Natural killer cell (primary cell): ENCODE results near the gene HTR4. TPM values are rescaled to one million over a fixed set of nuclear protein-coding genes. Genes with fewer than 3 reads are reported as not detected.

Experiments used
- ATAC-seq, 3 donors: fragments of 150-1000 bp in 2 of 3; fragments of 200-7000 bp in 1 of 3; cut with Tn5 transposase; 1 replicate in 1 of 3; 2 replicates in 2 of 3; pipeline ENCODE4 v1.10.0; 2021; ENCODE audit warnings: mild to moderate bottlenecking in 2 of 3, moderate library complexity in 2 of 3
- DNase-seq, 2 donors: peaks; one replicate each; pipeline versions ENCODE4 v3.0.0 to v3.0.0-alpha.2; 2013 to 2021; ENCODE audit warnings: mixed read lengths in 1 of 2
- H3K27ac ChIP-seq: one replicate; pipeline ENCODE4 v1.5.1; 2013; ENCODE audit warnings: mild to moderate bottlenecking, low read length
- H3K27me3 ChIP-seq: one replicate; pipeline ENCODE4 v1.6.1; 2013; ENCODE audit warnings: low read length; ENCODE audit not compliant: control insufficient read depth, insufficient read depth
- H3K36me3 ChIP-seq: one replicate; pipeline ENCODE4 v1.6.1; 2013; ENCODE audit warnings: low read length; ENCODE audit not compliant: control insufficient read depth, insufficient read depth
- H3K4me1 ChIP-seq: one replicate; pipeline ENCODE4 v1.6.1; 2013; ENCODE audit warnings: low read length; ENCODE audit not compliant: control insufficient read depth, insufficient read depth
- H3K4me3 ChIP-seq: one replicate; pipeline ENCODE4 v1.5.1; 2013; ENCODE audit warnings: low read length
- H3K9me3 ChIP-seq: one replicate; pipeline ENCODE4 v1.6.1; 2013; ENCODE audit warnings: low read length; ENCODE audit not compliant: control insufficient read depth, insufficient read depth
- H3K27ac Mint-ChIP-seq, 2 donors: one replicate each; pipeline ENCODE4 v1.8.0; 2022; ENCODE audit warnings: mild to moderate bottlenecking in 2 of 2, mixed read lengths in 2 of 2, moderate library complexity in 1 of 2
- H3K27me3 Mint-ChIP-seq, 2 donors: one replicate each; pipeline ENCODE4 v1.8.0; 2022; ENCODE audit warnings: low read depth in 2 of 2, mixed read lengths in 2 of 2
- H3K36me3 Mint-ChIP-seq: one replicate; pipeline ENCODE4 v1.8.0; 2022; ENCODE audit warnings: mixed read lengths
- H3K4me1 Mint-ChIP-seq, 2 donors: one replicate each; pipeline ENCODE4 v1.8.0; 2022; ENCODE audit warnings: mixed read lengths in 2 of 2
- H3K4me3 Mint-ChIP-seq: one replicate; pipeline ENCODE4 v1.8.0; 2022; ENCODE audit warnings: mild to moderate bottlenecking, moderate library complexity, mixed read lengths
- H3K9me3 Mint-ChIP-seq, 2 donors: one replicate each; pipeline ENCODE4 v1.8.0; 2022; ENCODE audit warnings: mixed read lengths in 2 of 2
- WGBS: methylation state at CpG from one replicate; pipeline ENCODE4 v1.1.7; 2013; ENCODE audit warnings: missing lambda C conversion rate; ENCODE audit not compliant: insufficient coverage; 5-methylcytosine and 5-hydroxymethylcytosine counted together
- intact Hi-C: fragments of 100-400 bp; cut with micrococcal nuclease; formaldehyde crosslinking; loops from one replicate; pipeline ENCODE4 v1.14.2; 2022
- total RNA-seq, 4 donors: library from RNA; stranded (reverse); fragments of 120-200 nt in 1 of 4; gene quantifications; one replicate each; pipeline versions ENCODE4 v1.2.3 to v1.2.4, GENCODE V29; 2013 to 2022
- TF ChIP-seq, protein P1 (sequence below): fragments of 200-600 bp; IDR thresholded peaks from one replicate; pipeline ENCODE4 v1.8.0; 2022; ENCODE audit warnings: antibody characterized with exemption

Gene HTR4
- total RNA-seq, 3 donors from 2014 or later (not counting 1 experiment from before 2014, with no cell fraction given): not detected

DNA sequence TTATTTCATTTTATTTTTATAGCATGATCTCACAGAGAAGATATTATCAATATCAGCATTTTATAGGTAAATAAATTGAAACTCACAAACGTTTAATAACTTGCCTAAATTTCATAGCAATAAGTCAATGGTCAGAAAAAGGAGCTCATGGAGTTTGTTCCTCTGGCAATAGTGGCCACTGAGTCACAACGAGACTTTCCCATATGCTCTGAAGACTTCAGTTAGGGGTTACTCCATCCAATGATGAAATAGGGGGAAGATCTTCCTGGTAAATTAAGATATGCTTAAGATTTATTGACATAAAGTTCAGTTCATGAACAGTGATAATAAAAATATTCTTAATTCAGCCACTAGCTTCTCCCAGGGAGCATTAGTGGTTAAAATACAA, 43.5 kb upstream of the HTR4 start:
- Mint-ChIP-seq H3K9me3 (peaks cover 6 to 7% of the 10 kb centered on the region in 2 donors), H3K27me3 (peaks cover 18 to 37% of the 10 kb centered on the region in 2 donors), H3K4me3 (no peak overlapping the region), H3K4me1 (no peaks in the 10 kb centered on the region), H3K27ac (no peak overlapping the region), H3K36me3 (peaks cover 11% of the 10 kb centered on the region)
- Histone ChIP-seq H3K36me3 (no peaks in the 10 kb centered on the region), H3K4me1 (no peaks in the 10 kb centered on the region), H3K27ac (no peak overlapping the region), H3K4me3 (no peak overlapping the region), H3K27me3 (no peaks in the 10 kb centered on the region), H3K9me3 (no peaks in the 10 kb centered on the region)
- TF ChIP-seq, protein P1, sequence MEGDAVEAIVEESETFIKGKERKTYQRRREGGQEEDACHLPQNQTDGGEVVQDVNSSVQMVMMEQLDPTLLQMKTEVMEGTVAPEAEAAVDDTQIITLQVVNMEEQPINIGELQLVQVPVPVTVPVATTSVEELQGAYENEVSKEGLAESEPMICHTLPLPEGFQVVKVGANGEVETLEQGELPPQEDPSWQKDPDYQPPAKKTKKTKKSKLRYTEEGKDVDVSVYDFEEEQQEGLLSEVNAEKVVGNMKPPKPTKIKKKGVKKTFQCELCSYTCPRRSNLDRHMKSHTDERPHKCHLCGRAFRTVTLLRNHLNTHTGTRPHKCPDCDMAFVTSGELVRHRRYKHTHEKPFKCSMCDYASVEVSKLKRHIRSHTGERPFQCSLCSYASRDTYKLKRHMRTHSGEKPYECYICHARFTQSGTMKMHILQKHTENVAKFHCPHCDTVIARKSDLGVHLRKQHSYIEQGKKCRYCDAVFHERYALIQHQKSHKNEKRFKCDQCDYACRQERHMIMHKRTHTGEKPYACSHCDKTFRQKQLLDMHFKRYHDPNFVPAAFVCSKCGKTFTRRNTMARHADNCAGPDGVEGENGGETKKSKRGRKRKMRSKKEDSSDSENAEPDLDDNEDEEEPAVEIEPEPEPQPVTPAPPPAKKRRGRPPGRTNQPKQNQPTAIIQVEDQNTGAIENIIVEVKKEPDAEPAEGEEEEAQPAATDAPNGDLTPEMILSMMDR: no peak
- no peak for ATAC-seq
- DNase-seq: no peak
- 86% methylated on average over 1 of the region's 2 CpGs for WGBS
- intact Hi-C loops: no loop called here

DNA sequence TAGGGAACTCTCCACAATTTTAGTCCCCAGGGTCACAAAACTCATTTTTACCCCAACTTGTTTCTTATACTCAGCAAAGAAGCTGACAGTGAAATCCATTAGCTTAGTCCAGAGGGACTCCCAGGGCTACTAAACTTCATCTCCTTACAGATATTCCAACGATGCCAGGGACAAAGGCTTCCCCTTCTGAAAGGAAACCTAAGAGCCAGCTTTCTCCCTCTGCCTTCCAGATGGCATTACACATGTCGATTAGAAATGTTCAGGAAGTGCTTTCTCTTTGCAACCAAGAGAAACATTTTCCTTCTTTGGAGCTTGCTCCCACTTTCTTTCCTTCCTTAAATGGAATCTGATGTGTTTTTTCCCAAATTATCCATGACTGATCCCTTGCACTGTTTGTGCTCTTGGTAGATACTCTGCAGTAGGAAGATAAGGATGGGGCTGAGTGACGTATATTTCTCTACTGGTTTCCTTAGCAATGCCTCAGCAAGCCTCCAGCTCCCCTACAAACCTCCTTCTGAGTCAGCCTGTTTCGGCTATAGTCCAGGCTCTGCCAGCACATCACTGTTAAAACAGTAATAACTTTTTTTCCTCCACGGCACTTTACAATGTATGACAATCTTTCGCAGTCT, 43.0 kb upstream of the HTR4 start:
- WGBS: 77% methylated on average over 5 of the region's 6 CpGs
- no peak overlapping the region for H3K4me3 ChIP-seq
- Mint-ChIP-seq H3K36me3 (peaks cover 10% of the 10 kb centered on the region), H3K9me3 (peaks cover 6 to 7% of the 10 kb centered on the region in 2 donors), H3K4me3 (no peak overlapping the region), H3K27me3 (peaks cover 18 to 35% of the 10 kb centered on the region in 2 donors), H3K4me1 (no peaks in the 10 kb centered on the region), H3K27ac (no peak overlapping the region)
- H3K27ac ChIP-seq: no peak overlapping the region
- H3K9me3 ChIP-seq: no peaks in the 10 kb centered on the region
- intact Hi-C loops: no loop called here
- ATAC-seq (no peak), DNase-seq (no peak)
- H3K4me1 ChIP-seq: no peaks in the 10 kb centered on the region
- TF ChIP-seq, protein P1: no peak
- no peaks in the 10 kb centered on the region for H3K27me3 ChIP-seq
- no peaks in the 10 kb centered on the region for H3K36me3 ChIP-seq

DNA sequence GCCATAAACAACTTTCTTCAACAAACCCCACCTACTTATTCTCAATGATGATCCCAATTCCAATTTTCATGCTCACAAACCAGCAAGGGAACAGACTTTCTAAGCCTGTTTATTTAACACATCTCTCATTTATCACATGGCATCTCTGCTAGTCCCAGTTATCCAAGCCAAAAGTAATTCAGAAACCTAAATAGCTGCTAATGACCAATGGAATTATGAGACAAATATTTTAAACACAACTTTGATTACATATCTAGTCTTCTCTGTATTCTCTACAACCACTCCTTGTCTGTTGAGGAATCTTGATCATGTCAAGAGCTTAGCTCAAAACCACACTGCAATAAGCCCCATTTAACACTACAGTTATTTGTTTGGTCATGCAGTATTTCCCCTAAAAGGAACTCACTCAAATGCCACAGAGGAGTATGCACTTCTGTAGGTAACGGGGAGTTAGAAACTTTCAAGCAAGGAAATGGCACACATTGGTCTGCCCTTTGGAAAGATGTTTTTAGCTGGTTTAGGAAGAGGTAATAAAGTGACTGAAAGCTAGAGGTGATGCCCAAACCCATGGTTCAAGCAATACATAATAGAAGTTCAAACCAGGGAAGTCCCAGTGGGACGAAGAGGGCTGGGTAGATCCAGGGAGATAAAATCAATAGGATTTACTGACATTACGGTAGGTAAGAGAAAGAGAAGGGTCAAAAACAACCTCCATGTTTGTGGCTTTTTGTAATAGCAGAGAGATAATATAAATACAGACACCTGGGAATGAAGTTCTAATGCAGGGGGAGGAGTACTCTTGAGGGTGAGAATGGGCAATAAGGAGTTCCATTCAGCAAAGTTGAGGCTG, 42.1 kb upstream of the HTR4 start:
- no peaks in the 10 kb centered on the region for H3K4me1 Mint-ChIP-seq
- ATAC-seq: no peak

More for the DNA sequence above, 42.1 kb upstream of the HTR4 start:
- intact Hi-C loops: no loop called here
- TF ChIP-seq, protein P1: no peak
- no peaks in the 10 kb centered on the region for H3K9me3 ChIP-seq
- H3K4me3 Mint-ChIP-seq: no peak overlapping the region
- H3K27me3 ChIP-seq: no peaks in the 10 kb centered on the region
- no peak for DNase-seq
- H3K27ac ChIP-seq: no peak overlapping the region
- peaks cover 1% of the 10 kb centered on the region for H3K36me3 Mint-ChIP-seq
- H3K36me3 ChIP-seq: no peaks in the 10 kb centered on the region
- peaks cover under 1% of the 10 kb centered on the region in 2 donors for H3K9me3 Mint-ChIP-seq
- 87% methylated on average over 3 of the region's 3 CpGs for WGBS
- peaks cover 14 to 35% of the 10 kb centered on the region in 2 donors for H3K27me3 Mint-ChIP-seq
- H3K4me3 ChIP-seq: no peak overlapping the region
- H3K4me1 ChIP-seq: no peaks in the 10 kb centered on the region
- H3K27ac Mint-ChIP-seq: no peak overlapping the region
